GM18951 (cell line): ENCODE data around the gene MRPS23.

Experiments
- POLR2A ChIP-seq: IDR thresholded peaks from 4 replicates; pipeline ENCODE4 v1.6.1; 2011; ENCODE audit warnings: mild to moderate bottlenecking; ENCODE audit not compliant: insufficient read length, insufficient read depth; ENCODE audit errors: extremely low read depth
- in situ Hi-C: fragments of 300-500 bp; cut with MboI; formaldehyde crosslinking; loops from one replicate; pipeline ENCODE4 v1.12.0; 2022; ENCODE audit warnings: low sequenced_read_pairs, mixed read lengths, inconsistent platforms; ENCODE audit not compliant: unreplicated experiment

Gene MRPS23

GRCh38 chr17:57830880-57831279 lies 19.0 kb downstream of the MRPS23 start:
- TF ChIP-seq POLR2A, result no peak
- in situ Hi-C loops, result no loop called here

GRCh38 chr17:57823469-57824401 lies 26.1 kb downstream of the MRPS23 start:
- TF ChIP-seq POLR2A, result no peak
- in situ Hi-C loops, result no loop called here

- in situ Hi-C loops, result no loop called here
- TF ChIP-seq POLR2A, result no peak
Measured at GRCh38 chr17:57819867-57820266, 30.0 kb downstream of the MRPS23 start.

- in situ Hi-C loops, result no loop called here
- no peak for TF ChIP-seq POLR2A
Measured at GRCh38 chr17:57819285-57819684, 30.6 kb downstream of the MRPS23 start.

- no peak for TF ChIP-seq POLR2A
- in situ Hi-C loops, result no loop called here
Measured at GRCh38 chr17:57818066-57818465, 31.8 kb downstream of the MRPS23 start.

- in situ Hi-C loops, result no loop called here
- TF ChIP-seq POLR2A, result no peak
Measured at GRCh38 chr17:57817299-57817698, 32.5 kb downstream of the MRPS23 start.

- in situ Hi-C loops, result no loop called here
- TF ChIP-seq POLR2A, result no peak
Measured at GRCh38 chr17:57814421-57814820, 35.4 kb downstream of the MRPS23 start.

GRCh38 chr17:57811638-57812280 lies 38.1 kb downstream of the MRPS23 start:
- in situ Hi-C loops, result no loop called here
- no peak for TF ChIP-seq POLR2A

- TF ChIP-seq POLR2A, result no peak
- in situ Hi-C loops, result no loop called here
Measured at GRCh38 chr17:57810721-57811637, 38.9 kb downstream of the MRPS23 start.

GRCh38 chr17:57809879-57810278 lies 40.0 kb downstream of the MRPS23 start:
- in situ Hi-C loops, result no loop called here
- no peak for TF ChIP-seq POLR2A

GRCh38 chr17:57808882-57809281 lies 41.0 kb downstream of the MRPS23 start:
- TF ChIP-seq POLR2A, result no peak
- in situ Hi-C loops, result no loop called here

GRCh38 chr17:57806167-57806830 lies 43.5 kb downstream of the MRPS23 start:
- no peak for TF ChIP-seq POLR2A
- in situ Hi-C loops, result no loop called here
